Epithelial cell of prostate (primary cell): Measurements from ENCODE around the gene RNF31.

Experiments used
- DNase-seq: peaks from one replicate; pipeline ENCODE4 v3.0.0-alpha.2; 2011; ENCODE audit warnings: low read depth, low spot score
- H3K27ac ChIP-seq: fragments of 450-650 bp; 2 replicates; pipeline ENCODE4 v1.5.1; 2017; ENCODE audit warnings: mild to moderate bottlenecking

Gene RNF31

DNA sequence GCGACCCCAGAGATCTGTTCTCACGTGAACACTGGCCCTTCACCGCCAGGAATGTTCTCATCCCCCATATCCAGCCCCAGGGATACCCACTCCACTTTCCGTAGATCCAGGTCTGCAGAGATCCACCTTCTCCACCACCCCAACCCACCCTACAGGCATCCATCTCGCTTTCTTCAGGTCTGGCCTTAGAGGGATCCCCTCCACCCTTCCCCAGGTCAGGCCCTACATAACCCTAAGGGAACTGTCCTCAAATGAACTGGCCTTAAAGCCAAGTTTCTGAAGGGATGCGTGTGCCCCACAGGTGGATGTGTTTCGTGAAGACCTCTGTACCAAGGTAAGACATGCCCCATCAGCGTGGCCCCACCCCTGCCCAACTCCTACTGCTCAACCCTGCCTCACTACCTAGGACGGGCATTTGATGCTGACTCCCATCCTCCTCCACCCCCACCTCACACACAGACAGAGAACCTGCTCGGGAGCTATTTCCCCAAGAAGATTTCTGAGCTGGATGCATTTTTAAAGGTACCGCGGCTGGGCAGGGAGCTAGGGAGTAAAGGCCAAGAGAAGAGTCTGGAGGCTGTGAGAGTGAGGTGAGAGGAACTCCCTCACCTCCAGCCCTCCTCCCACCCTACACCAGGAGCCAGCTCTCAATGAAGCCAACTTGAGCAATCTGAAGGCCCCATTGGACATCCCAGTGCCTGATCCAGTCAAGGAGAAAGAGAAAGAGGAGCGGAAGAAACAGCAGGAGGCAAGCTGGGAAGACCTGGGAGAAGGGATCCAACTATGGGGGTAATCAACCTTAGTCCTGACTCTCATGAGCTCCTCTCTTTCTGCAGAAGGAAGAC lies 10.4 kb upstream of the RNF31 start:
- peak overlapping the region; percentile 36 for H3K27ac ChIP-seq
- no peak for DNase-seq

DNA sequence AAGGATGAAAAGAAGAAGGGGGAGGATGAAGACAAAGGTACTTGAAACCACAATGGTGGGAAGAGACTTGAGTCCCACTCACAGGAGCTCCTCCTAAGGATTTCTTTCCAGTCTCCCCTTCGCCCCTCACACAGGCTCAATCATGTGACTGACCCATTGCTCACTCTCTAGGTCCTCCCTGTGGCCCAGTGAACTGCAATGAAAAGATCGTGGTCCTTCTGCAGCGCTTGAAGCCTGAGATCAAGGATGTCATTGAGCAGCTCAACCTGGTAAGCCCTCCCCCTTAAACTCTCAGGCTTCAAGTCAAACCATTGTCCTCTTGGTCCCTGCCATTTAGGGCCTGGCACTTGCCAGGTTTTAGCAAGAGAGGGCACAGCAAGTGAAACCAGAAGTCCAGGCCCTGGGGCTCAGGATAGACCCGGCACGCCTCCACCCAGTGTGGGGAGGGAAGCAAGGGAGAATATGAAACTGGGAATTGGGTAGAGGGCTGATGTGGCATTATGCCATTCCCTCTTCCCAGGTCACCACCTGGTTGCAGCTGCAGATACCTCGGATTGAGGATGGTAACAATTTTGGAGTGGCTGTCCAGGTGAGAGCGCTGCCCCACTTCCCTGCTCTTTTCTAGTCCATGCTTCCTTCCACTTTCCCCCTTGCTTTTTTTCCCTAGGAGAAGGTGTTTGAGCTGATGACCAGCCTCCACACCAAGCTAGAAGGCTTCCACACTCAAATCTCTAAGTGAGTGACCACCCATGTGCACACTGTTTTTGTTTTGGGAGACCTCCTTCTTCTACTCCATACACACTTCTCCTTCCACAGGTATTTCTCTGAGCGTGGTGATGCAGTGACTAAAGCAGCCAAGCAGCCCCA lies 9.5 kb upstream of the RNF31 start:
- no peak overlapping the region for H3K27ac ChIP-seq
- DNase-seq, result no peak

DNA sequence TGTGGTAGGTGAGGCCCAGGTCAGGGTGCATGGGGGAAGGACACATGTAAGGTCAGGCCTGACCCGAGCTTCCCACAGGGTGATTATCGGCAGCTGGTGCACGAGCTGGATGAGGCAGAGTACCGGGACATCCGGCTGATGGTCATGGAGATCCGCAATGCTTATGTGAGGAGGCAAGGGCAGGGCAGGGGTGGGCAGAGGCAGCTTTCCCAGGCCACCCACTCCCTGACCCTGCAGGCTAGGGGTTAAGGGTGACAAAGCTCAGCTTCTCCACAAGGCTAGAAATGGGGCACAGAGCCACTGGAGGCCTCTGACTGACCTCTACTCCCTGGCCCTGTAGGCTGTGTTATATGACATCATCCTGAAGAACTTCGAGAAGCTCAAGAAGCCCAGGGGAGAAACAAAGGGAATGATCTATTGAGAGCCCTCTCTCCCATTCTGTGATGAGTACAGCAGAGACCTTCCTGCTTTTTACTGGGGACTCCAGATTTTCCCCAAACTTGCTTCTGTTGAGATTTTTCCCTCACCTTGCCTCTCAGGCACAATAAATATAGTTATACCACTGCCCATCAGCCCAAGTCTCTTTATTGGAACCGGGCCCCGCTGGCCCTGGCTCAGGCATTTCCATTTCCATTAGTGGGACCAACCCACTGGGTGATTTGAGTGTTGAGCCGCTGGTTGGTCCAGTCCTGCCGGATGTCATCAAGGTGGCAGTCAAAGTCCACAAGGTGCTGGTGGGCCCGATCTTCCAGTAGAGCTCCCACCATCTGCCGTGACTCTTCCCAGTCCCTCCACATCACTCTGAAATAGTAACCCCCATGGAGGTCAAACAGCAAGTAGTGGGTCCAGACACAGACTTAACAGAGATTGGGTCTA lies 8.7 kb upstream of the RNF31 start:
- DNase-seq, result no peak
- no peak overlapping the region for H3K27ac ChIP-seq

DNA sequence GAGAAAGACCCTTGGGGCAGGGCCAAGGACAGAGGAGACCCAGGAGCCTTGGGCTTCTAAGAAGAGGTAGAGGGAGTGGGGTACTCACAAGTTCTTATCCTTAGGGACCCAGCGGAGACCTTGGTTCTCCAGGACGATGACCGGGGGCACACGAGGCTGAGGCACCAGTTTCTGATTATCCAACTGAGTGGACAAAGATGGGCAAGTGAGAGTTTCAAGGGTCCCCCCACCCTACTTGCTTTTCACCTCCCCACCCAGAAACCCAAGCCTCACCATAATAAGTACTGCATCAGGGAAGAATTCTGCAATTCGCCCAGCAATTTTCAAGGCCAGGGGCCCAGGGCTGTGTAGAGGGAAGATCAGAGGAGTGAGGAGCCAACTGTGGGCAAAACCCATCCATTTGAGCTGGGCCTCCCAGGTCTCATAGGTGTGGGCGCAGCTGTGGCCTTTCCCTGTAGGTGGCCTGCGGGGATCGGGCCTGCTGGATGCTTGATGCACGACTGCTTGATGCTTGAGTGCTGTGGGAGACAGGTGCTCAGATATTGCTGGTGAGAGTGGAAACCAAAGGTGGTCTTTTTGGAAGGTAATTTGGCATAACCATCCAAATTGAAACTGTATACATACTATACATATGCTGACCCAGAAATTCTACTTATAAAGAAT lies 7.9 kb upstream of the RNF31 start:
- no peak for DNase-seq
- H3K27ac ChIP-seq, result no peak overlapping the region

DNA sequence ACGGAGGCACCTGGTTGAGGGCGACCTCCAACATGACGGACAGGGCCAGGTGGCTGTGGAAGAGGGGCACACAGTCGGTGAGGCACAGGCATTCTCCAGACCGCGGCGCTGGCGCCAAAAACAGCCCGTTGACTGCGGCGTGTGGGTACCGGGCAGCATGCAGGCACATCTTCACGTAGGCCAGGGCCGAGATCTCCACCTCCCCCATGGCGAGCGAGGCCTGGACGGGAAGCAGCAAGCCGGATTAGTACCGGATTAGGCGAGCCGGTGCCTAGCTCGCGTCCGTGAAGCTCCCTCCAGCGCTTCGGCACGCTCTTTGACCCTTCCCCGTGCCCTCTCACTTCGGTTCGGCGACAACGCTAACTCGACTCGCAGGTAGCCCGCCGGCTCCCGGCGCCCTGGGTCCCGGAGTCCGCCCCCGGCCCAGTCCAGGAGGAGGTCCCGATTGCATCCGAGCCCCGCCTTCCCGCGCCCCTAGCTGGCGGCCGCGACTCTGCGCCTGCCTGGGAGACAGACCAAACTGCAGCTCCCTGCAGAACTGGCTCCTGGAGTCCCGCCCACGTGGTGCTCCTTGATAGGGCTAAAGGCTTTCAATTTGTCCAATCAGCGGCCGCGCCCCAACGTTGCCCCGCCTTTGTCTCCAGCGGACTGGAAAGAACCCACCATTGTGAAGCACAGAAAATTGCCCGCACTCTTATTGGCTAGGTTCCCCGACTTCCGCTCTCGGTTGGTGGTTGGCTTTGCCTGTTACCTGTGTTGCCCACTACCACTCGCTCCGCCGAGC lies 6.0 kb upstream of the RNF31 start, which contains the start of gene EMC9:
EMC9 (minus strand) TSS at position 495 of the 784 bp plus-strand sequence; CDS start at position 208, 287 bp downstream.
- peak within 1 kb of the TSS; percentile 75 for H3K27ac ChIP-seq
- DNase-seq, result peak; percentile 96

DNA sequence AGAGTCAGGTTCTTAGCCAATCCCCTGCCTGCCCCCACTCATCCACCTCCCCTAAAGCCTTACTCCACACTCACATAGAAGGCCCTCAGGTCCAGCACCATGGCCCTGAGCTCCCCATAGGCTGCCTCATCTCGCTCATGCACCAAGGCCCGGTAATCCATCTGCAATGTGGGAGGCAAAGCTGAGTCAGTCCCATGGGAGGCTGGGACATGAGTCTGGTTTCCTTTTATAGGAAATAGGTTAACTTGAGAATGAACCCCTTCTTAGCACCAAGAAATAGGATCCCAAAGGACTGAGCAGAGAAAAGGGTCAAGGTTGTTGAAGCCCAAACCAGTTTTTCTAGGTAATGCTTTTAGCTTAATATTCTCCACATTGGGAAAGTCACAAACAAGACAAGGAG lies 3.8 kb upstream of the RNF31 start:
- H3K27ac ChIP-seq, result no peak overlapping the region
- no peak for DNase-seq

DNA sequence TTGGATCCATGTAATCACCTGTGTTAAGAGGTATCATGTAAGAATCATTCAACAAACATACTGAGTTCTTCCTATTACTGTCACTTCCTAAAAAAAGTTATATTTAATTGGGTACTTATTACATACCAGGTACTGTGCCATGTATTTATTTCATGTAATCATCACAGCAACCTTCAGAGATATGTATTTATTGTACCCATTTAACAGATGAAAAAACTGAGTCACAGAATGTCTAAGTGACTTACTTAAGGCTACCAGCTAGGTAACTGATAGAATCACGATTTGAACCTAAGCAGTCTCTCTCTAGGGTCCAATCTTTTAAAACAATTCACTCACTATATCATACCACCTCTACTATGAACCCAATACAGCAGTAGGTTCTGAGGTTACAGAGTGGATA lies 2.8 kb upstream of the RNF31 start:
- no peak for DNase-seq
- no peak overlapping the region for H3K27ac ChIP-seq

DNA sequence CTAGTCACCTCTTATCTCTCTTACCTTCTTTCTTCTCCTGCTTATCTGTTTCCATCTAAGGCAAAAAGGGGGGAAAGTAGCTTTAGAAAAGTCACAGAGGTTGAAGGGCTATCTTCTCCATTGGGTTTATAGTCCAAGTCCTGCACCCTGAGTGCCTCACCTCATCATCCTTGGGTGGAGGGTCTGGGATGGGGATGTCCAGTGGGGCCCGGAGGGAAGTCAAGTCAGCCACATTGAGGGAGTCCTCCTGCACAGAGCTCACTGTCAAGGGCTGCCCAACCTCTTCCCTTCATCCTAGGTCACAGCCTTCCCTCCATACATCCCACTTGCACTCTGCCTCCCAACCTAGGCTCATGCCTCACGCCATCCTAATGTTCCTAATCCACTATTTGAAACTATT lies 2.1 kb upstream of the RNF31 start:
- no peak for DNase-seq
- H3K27ac ChIP-seq, result no peak overlapping the region

DNA sequence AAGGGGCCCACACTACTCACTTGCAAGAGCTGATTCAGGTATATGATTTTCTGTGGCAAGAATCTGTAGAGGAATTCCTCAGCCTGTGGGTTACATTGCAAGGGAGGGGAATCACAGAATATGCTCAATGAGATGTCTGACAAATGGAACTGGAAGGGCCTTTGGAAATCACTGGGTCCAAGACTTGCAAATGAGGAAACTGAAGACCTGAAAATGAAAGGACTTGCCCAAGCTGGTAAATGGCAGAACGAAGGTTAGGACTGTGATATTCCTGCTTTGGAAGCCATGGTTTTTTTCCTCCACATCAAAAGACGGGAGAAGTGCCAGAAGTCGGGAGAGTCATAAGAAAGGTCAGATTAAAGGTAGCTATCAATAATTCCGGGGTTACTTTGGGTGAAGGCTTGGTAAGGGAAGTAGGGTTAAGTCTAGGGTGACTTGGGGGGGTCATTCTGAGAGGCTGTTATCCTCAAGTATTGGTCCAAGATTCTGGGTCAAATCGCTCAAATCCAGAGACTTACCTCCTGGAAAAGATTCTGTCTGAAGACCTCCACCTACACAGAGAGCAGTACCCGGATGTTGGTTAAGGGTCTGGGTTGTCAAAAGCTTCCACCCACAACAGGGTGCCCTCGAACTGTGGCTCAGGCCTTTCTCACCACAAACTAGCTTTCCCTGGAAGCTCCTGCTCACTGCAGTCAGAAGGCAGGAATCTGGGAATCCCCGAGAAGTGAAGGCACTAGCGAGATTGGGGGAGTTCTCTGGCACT lies 1.4 kb upstream of the RNF31 start:
- H3K27ac ChIP-seq, result peak overlapping the region; percentile 89
- no peak for DNase-seq

DNA sequence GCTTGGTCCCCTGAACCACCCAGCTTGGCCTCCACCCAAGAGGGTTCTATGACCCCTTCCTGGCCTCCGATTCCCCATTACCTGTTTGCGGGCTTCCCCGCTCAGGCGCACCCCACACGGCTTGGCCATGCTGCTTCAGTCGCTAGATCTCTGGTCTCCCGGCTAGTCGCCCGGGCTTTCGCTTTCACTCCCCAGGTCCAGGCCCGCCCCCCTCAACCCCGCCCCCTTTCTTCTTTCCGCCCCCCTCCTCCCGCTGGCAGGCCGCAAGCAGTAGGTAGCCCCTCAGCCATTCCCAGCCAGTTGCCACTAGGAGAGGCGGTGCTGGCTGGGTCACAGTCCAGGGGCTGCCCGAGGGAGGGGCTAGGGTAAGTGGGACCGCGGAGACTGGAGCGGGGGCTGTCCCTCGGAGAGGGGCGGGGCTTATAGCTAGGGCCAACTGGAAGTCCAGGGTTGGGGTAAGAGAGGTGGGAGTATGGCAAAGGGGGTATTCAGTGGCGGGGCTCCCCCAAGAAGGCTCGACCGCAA lies 783 bp upstream of the RNF31 start, which contains the start of gene PSME2:
PSME2 (minus strand) TSS at position 158 of the 525 bp plus-strand sequence; CDS start at position 129, 29 bp downstream.
- DNase-seq, result peak; percentile 80
- peak within 1 kb of the TSS; percentile 89 for H3K27ac ChIP-seq

DNA sequence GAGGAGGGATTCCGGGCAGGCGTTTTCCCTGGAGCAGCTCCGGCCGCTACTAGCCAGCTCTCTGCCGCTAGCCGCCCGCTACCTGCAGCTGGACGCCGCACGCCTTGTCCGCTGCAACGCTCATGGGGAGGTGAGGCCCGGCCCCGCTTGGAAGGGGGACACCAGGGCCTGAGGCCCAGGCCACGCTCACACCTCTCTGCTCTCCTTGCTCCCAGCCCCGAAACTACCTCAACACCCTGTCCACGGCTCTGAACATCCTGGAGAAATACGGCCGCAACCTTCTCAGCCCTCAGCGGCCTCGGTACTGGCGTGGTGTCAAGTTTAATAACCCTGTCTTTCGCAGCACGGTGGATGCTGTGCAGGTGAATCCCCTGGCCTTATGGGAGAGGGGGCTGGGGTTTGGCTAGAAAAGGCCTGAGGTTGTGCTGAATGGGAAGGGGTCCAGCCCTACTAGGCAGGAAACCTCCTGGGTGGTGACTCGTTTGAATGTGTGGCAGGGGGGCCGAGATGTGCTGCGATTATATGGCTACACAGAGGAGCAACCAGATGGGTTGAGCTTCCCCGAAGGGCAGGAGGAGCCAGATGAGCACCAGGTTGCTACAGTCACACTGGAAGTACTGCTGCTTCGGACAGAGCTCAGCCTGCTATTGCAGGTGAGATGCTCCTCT lies 597 bp downstream of the RNF31 start:
- no peak for DNase-seq
- H3K27ac ChIP-seq, result peak overlapping the region; percentile 89

DNA sequence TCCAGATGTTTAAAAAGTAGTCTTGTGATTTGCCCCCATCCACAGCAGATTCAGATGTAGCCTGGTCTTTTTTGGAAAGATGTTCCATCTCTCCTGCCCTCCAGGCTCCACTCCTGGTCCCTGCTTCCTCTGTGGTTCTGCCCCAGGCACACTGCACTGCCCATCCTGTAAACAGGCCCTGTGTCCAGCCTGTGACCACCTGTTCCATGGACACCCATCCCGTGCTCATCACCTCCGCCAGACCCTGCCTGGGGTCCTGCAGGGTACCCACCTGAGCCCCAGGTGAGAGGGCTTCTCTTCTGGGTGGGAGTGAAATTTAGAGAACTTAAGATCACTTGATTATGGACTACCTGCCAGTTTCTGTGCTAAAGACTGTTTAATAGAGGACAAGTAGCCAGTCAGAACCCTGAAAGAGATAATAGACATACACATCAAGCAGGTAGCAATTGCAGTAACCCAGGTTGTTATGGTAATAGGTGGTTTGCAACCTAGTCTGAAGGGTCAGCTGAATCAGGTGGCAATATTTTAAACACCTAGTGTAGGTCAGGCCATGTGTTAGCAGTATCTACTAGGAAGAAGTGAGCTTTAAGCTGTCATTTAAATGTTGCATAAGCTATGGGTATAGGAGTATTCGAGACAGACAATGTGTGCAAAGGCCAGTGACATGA lies 2.1 kb downstream of the RNF31 start:
- H3K27ac ChIP-seq, result no peak overlapping the region
- no peak for DNase-seq

DNA sequence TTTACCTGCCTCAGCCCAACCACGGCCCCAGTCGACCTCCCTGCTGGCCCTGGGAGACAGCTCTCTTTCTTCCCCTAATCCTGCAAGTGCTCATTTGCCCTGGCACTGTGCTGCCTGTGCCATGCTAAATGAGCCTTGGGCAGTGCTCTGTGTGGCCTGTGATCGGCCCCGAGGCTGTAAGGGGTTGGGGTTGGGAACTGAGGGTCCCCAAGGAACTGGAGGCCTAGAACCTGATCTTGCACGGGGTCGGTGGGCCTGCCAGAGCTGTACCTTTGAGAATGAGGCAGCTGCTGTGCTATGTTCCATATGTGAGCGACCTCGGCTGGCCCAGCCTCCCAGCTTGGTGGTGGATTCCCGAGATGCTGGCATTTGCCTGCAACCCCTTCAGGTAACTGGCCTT lies 2.8 kb downstream of the RNF31 start:
- no peak for DNase-seq
- H3K27ac ChIP-seq, result no peak overlapping the region

DNA sequence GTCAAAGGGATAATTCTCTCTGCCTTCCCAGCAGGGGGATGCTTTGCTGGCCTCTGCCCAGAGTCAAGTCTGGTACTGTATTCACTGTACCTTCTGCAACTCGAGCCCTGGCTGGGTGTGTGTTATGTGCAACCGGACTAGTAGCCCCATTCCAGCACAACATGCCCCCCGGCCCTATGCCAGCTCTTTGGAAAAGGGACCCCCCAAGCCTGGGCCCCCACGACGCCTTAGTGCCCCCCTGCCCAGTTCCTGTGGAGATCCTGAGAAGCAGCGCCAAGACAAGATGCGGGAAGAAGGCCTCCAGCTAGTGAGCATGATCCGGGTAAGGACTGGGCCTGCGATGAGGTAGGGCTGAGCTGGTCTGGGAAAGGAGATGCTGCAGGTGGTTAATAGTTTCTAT lies 3.3 kb downstream of the RNF31 start:
- no peak for DNase-seq
- no peak overlapping the region for H3K27ac ChIP-seq

DNA sequence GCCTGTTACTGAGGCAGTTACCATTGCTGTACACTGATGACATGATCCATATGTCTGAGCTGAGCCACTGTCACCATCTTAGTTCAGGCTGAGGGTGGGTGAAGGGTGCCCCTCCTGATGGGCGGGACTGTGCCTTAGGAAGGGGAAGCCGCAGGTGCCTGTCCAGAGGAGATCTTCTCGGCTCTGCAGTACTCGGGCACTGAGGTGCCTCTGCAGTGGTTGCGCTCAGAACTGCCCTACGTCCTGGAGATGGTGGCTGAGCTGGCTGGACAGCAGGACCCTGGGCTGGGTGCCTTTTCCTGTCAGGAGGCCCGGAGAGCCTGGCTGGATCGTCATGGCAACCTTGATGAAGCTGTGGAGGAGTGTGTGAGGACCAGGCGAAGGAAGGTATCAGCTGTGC lies 3.7 kb downstream of the RNF31 start:
- no peak overlapping the region for H3K27ac ChIP-seq
- DNase-seq, result no peak

DNA sequence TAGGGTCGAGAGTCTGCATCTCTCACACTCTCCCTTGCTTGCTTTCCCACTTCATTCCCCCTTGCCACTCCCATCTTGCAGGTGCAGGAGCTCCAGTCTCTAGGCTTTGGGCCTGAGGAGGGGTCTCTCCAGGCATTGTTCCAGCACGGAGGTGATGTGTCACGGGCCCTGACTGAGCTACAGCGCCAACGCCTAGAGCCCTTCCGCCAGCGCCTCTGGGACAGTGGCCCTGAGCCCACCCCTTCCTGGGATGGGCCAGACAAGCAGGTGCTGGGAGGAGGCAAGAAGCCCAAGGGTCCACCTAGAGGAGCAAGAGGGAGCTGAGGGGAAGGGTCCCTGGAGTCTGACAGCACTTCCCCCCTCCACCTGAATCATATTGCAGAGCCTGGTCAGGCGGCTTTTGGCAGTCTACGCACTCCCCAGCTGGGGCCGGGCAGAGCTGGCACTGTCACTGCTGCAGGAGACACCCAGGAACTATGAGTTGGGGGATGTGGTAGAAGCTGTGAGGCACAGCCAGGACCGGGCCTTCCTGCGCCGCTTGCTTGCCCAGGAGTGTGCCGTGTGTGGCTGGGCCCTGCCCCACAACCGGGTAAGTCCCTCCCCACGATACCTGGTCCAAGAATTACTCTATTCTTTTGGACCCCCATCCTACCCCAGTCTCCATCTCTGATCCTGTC lies 4.2 kb downstream of the RNF31 start:
- no peak overlapping the region for H3K27ac ChIP-seq
- DNase-seq, result no peak
